ENCODE data around the gene FBXL7.

FBXL7 gene

DNA sequence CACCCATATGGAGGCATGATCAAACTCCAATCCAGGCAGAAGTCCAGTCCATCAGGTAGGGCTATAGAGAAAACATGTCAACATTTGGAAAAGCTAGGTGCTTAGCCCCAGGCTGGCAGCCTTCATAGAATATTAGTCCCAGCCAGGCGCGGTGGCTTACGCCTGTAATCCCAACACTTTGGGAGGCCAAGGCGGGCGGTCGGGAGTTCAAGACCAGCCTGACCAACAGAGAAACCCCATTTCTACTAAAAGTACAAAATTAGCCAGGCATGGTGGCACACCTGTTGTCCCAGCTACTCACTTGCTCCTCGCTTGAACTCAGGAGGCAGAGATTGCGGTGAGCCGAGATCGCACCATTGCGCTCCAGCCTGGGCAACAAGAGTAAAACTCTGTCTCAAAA is 393.9 kb downstream of the FBXL7 start:
- no peak for DNase-seq (ENCODE audit: low spot score)

DNA sequence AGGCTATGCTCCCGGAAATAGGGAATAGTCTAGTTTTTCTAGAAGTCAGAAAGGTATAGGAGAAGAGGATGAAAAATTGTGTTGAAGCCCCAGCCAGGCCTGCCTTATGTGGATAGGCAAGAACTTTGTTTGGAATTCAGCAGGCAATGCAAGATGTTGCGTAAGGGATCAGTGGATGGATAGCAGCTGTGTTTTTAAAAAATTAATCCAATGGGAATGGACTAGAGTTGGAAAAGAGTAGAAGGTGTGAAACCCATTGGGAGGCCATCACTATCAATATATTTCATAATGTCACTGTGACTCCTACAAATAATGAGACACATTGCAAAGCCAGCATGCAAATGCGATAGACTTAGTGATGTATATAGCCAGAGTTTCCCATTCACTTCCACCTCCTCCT is 397.7 kb downstream of the FBXL7 start:
- no peak for DNase-seq (ENCODE audit: low spot score)

DNA sequence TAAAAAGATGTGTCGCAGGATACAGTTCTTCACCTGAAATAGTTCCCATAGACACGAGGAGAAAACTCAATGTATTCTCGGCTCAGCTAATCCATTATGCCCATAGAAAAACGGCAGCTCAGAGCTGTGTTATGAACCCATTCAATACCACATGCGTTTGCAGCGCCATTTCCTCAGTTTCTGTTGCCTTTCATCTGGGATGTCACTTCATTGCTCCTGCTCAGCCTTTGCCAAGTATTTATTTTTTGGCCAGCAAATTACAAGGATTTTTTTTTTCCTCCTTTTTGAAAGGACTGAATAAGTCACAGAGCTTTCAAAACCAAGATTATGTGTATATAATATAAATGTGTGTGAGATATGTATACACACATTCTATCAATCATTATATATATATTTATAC is 398.7 kb downstream of the FBXL7 start:
- DNase-seq (ENCODE audit: low spot score), result no peak

DNA sequence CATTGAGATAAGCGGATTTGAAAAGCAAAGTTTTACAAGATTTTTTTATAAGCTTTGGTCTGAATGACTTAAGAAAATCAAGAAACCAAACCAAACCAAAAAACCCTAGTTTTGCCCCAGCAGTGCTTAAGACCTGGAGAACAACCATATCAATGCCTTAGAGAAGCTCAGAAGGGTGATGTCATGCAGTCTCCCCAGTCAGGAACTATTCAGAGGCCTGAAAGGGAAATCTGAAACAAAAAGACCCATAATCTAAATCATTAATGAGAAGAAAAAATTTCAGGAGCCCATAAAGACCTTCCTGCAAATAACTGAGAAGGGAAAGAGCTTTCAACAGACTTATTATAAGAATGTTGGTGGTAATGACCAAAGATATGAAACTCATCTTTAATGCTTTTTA is 399.5 kb downstream of the FBXL7 start:
- DNase-seq (ENCODE audit: low spot score), result no peak

DNA sequence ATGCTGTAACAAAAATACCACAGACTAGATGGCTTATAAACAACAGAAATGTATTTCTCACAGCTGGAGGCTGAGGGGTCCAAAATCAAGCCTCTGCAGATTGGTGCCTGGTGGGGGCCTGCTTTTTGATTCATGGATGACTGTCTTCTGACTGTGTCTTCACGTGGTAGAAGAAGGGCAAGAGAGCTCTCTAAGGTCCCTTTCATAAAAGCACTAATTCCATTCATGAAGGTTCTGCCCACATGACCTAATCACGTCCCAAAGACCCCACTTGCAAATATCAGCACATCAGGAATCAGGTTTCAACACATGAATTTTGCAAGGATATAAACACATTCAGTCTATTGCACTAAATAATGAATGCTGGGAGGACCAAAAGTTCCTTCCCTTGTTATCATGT is 401.2 kb downstream of the FBXL7 start:
- no peak for DNase-seq (ENCODE audit: low spot score)

DNA sequence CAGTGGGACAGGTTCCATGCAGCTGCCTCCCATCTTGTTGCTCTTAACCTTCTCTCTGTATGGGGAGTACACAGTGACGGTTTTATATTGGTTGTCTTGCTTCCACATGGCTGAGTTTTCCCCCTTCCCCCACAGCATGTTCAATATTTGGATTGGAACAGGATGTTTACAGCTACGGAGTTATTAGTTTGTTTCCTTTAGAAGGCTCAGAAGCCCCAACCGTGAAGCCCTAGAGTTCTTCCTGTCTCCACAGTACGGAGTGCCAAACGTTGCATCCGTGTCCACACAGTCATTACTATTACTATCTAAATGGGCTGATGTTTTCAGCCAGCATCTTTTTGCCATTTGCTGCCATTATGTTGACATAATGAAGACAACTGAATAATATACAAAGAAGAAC is 402.1 kb downstream of the FBXL7 start:
- DNase-seq (ENCODE audit: low spot score), result no peak

DNA sequence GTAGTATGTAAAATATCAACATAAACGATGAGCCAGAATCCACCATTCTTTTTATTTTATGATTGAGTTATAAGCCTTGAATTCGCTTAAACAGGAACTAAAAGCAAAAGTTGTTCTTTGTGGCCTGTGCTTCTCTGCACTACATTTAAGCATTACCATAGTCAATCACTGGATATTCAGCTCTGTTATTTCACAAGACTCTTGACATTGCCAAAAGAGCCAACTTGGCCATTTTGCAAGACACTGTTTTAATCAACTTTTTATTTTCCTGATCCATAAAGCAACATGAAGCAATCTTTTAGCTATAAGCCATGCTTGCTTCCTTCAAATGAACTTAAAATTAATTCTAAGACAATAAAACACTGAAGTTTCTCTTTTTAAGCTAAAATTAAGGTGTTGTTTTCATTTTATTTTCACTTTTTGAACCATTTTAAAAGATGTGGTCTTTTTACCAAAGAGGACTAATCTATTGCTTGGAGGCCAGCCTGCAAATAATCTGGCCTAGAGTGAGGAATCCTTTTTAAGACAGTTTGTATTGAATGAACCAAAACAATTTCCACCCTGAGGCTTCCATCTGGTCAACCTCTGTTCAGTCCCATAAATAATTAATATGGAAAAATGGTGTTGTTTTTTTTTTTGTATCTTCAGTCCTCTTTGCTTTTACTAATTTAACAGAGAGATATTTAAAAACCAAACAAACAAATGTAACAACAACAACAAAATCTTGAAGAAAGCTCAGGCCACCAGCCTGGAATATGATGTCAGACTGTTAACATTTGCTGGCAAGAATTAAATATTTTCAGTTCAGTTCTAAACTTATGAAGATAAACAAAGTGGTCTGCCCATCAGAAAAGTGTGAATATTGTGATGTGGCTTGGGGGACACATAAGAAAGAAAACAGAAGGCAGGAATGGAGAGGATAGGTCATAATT is 405.2 kb downstream of the FBXL7 start:
- no peak for DNase-seq (ENCODE audit: low spot score)

DNA sequence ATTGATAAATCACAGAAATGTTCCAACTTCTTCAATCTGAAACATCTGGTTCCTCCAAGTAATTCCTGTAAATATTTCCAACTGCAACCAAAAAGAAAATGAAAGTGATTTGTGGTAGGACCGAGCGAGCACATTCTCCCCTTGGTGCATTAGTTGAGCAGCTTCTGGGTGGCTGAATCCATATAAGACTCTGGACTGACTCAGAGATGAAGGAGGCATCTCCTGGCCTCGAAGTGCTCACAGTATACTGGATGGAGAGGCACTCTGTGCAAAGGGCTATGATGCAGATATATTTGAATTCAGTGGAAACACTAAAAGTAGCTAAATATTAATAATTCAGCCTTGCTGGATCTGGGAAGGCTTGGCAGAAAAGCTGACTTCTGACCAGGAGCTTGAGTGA is 414.7 kb downstream of the FBXL7 start:
- no peak for DNase-seq (ENCODE audit: low spot score)

DNA sequence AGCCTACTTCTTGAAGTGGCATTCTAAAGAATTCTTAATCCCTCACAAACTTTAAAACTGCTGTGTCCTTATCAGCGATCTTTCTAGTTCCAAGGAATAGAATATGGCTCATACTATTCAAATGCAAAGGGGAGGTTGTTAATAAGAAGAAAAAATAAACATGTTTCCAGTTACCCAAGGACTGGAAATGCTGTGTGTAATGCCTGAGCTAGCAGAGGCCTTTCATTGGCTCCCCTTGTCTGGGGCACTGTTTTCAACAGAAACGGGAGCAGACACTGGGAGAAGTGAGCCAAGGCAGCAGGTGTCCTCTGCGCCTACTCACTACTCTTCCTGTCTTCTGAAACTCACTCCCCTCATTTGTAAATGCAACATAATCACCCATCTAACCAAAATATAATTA is 426.6 kb downstream of the FBXL7 start:
- DNase-seq (ENCODE audit: low spot score), result no peak

DNA sequence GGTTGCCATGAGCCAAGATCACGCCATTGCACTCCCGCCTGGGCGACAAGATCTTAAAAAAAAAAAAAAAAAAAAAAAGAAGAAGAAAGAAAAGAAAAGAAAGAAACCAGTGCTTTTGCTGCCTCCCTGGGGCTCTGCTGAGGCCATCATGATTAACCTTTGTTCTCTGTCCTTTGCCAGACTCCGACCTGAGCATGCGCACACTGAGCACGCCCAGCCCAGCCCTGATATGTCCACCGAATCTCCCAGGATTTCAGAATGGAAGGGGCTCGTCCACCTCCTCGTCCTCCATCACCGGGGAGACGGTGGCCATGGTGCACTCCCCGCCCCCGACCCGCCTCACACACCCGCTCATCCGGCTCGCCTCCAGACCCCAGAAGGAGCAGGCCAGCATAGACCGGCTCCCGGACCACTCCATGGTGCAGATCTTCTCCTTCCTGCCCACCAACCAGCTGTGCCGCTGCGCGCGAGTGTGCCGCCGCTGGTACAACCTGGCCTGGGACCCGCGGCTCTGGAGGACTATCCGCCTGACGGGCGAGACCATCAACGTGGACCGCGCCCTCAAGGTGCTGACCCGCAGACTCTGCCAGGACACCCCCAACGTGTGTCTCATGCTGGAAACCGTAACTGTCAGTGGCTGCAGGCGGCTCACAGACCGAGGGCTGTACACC is 427.9 kb downstream of the FBXL7 start:
- DNase-seq (ENCODE audit: low spot score), result no peak

DNA sequence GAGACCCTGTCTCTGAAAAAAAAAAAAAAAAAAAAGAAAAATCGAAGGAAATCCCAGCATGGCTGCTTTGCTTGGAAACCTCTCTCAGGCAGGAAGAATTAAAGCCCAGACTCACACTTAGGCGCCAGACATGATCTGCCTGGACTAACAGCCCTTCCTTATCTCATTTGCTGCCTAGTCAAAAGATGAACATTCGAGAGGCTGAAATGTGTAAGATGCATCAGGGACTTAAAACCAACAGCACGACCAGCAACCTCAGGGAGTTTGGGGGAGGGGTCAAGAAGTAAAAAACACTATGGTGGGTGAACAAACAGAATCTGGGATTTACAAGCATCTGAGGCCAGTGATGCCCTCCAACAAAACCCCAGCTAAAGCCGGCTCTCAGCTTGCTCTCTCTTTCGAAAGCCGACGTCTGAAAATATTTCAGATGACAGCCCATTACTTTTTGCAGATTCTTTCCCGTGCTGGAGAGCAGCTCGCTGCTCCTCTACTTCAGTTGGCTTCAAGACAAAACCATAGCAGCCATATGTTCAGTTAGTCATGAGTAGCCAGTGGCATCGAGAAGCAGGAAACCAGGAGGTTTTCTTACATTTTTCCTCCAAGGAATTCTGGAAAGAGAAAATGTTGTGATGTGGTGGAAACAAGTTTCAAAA is 429.8 kb downstream of the FBXL7 start:
- no peak for DNase-seq (ENCODE audit: low spot score)

DNA sequence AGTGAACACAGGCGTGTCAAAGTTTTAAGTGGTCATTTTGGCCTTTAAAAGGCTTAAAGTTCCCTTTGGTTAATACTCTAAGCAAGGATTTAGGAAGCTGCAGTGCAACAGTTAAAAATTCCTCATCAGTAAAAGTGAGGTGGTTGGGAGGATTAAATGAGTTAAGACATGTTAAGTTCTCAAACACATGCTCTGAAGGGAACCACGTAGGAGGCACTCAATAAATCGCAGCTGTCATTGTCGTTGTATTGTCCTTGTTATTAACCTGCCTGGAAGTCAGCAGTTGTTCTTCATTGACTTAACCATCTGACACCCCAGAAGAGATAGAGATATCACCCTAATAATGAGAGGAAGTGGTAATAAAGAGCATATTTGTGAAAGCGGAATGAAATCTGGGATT is 432.1 kb downstream of the FBXL7 start:
- no peak for DNase-seq (ENCODE audit: low spot score)

DNA sequence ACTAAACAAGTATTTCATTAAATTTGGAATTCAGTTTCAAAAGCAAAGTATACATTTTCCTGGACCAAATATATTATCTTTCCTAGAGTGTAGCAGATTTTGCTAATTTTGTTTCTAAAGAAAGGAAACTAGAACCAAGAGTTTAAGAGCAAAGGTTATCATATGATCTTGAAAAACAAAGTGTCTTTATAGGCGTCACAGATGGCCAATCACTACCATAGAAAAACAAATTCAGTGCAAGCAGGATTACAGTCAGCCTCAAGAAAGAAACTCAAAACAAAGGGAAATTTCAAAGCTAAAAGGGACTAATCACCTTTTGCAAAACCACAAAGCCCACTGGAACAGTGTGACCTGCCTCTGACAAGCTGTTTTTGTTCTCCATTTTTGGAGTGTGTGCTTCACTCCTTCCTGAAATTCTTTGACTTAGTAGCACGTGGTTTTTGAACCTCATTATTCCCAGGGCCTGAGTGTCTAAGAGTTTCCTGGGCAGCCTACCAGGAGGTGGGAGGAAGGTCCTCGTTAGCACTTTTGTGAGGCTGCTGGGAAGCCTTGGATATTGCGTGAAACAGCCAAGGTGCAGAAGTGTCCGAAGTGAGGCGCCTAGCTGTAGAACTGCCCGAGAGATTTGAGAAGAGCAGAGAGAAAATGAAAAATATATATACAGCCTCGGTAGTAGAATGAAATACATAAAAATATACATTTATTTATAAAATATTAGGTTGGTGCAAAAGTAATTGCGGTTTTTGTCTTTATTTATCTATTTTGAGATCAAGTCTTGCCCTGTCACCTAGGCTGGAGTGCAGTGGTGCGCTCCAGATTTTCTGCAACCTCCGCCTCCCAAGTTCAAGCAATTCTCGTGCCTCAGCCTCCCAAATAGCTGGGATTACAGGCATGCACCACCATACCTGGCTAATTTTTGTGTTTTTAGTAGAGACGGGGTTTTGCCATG is 433.6 kb downstream of the FBXL7 start:
- no peak for DNase-seq (ENCODE audit: low spot score)

DNA sequence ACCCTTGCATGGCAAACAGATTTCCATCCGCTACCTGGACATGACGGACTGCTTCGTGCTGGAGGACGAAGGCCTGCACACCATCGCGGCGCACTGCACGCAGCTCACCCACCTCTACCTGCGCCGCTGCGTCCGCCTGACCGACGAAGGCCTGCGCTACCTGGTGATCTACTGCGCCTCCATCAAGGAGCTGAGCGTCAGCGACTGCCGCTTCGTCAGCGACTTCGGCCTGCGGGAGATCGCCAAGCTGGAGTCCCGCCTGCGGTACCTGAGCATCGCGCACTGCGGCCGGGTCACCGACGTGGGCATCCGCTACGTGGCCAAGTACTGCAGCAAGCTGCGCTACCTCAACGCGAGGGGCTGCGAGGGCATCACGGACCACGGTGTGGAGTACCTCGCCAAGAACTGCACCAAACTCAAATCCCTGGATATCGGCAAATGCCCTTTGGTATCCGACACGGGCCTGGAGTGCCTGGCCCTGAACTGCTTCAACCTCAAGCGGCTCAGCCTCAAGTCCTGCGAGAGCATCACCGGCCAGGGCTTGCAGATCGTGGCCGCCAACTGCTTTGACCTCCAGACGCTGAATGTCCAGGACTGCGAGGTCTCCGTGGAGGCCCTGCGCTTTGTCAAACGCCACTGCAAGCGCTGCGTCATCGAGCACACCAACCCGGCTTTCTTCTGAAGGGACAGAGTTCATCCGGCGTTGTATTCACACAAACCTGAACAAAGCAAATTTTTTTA is 436.7 kb downstream of the FBXL7 start:
- DNase-seq (ENCODE audit: low spot score), result no peak

DNA sequence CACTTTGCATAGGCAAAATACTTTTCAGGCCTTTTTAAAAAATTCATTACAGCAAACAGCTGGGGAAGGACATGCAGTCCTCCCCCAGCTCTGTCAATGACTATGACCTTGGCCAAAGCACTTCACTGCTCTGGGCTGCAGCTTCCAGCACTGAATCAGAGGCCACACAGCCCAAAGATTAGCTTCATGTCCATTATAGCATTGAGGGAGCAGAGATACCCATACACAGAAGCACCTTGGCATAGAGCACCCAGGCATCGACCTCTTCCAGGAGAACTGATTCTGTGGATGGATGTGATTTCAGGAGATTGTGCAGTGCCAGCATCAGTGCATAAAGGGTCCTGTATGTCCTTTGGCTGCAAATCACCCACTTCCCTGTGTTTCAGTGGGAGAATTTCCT is 437.7 kb downstream of the FBXL7 start:
- DNase-seq (ENCODE audit: low spot score), result no peak

DNA sequence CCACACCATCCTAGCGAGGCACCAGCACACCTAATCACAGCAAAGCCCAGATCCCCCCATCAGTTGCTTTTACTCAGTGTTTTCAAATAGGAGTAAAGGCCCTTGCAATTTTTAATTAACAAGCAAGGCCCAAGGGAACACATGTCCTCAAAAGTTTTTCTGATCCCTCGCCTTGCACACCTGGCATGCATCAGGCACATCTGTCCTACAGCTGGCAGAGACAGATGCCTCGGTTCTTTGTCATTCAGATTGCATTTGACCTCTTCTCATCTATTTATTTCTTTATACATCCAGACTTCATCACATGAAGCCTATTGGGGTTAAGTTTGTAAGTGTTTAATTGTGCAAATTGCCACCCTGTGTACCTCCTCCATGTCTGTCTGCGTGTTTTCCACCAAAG is 438.2 kb downstream of the FBXL7 start:
- no peak for DNase-seq (ENCODE audit: low spot score)

DNA sequence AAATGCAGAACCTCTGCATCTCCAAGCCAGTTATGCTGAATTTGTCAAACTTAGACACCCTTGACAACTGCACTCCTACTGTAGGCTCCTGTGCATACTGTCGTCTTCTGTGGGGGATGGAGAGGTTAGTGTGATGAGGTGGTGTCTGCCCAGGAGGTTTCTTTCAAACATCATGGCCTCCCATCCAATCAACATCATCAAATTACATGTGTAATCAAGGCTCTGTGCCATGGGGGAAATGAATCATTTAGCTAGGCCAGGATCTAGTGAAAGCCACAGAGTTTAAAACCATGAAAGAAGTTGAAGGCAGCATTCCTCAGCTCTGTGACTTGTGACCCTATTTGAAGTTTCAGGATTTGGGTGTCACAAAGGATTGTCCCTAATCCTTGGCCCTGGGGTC is 439.0 kb downstream of the FBXL7 start:
- DNase-seq (ENCODE audit: low spot score), result no peak

DNA sequence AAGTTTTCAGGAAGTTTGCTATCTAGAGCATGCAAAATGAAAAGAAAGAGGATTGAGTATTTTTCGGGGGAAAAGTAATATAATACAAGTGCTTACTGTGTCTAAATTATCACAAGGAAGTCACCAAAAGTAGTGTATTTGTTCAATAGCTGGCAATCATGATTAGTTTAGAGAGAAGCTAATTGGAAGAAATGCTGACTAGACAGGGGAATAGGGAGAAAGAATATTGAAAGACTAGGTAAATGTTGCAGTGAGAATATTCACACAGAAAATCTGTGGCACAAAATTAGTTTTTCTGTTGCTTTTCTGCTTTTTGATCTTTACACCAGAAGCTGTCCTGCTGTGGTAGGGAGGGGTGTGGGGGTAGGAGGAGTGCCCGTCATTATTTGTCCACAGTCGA is 440.9 kb downstream of the FBXL7 start:
- DNase-seq (ENCODE audit: low spot score), result no peak

DNA sequence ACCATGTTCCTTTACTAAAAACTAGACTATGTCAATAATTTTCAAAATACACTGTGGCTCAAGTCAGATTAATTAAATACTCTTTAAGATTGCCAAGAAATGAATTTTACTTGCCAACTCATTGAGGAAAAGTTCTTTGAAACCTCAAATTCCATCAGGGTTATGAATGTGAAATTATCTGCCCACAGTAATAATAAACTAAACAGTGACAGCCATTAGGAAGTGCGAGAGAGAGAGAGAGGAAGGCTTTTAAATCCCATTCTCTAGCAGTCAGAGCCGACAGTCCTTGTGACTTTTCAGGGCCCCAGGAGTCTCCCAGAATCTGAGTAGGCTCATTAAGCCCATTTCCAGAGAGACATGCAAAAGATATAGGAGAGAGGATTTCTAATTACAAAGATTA is 443.5 kb downstream of the FBXL7 start:
- DNase-seq (ENCODE audit: low spot score), result no peak

DNA sequence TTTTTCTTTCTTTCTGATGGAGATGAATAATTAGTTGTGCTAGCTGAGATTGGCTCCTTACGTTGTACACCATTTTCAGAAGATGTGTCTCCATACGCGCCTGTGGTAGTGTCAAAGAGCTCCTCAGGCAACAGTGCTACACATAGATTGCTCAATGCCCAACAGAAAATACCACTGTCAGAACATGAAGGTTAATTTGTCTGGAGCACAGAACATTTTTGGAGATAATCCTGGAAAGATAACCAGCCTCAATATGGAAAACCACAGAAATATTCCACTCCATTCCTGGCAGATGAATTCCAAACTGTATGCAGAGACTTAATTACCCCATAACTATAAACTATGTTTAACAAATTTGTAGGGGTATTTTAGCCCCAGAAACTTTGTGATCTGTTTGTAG is 446.0 kb downstream of the FBXL7 start:
- DNase-seq (ENCODE audit: low spot score), result no peak

DNA sequence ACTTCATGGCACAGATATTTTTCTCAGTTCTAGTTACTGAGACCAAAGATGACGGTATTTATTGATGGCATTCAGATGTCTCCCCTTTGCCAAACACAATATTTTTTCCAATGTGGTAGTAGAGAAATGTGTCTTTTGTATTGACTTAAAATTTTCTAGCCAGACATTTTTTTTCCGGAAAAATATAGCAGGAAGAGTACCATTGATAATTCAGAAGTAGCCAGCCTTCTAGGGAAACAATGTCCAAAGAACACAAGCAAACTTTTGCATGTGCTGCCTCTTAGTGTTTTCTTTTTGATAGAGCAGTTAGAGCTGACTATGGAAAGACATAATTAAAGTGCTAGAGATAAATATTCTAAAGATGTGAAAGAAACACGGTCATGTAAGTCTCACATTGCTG is 448.2 kb downstream of the FBXL7 start:
- no peak for DNase-seq (ENCODE audit: low spot score)

Measured in SW480 (cell line).